Subcutaneous adipose tissue (tissue), 4 donors: Measurements from ENCODE around the gene POU6F2. TPM values are rescaled to one million over a fixed set of nuclear protein-coding genes. Genes with fewer than 3 reads are reported as not detected.

Source experiments
- CTCF ChIP-seq: fragments of 450-650 bp; IDR thresholded peaks from one replicate; pipeline ENCODE4 v1.5.1; 2016; ENCODE audit warnings: low read depth, mild to moderate bottlenecking, control low read depth, antibody characterized with exemption, moderate library complexity
- total RNA-seq, 4 donors: library from RNA; depleted of rRNA; stranded (reverse); fragments of >200 nt; gene quantifications; one replicate each; pipeline ENCODE4 v1.1.0, GENCODE V29; 2016

POU6F2 gene
- total RNA-seq, 4 donors from 2014 or later: not detected

GRCh38 chr7:38992203-38992602, 14.5 kb downstream of the POU6F2 start:
- no peak for TF ChIP-seq CTCF

- TF ChIP-seq CTCF: no peak
Measured at GRCh38 chr7:39001595-39001994, 23.9 kb downstream of the POU6F2 start.

- TF ChIP-seq CTCF: no peak
Measured at GRCh38 chr7:39002755-39003154, 25.0 kb downstream of the POU6F2 start.

GRCh38 chr7:39005036-39005435, 27.3 kb downstream of the POU6F2 start:
- no peak for TF ChIP-seq CTCF

- TF ChIP-seq CTCF: no peak
Measured at GRCh38 chr7:39005461-39005860, 27.8 kb downstream of the POU6F2 start.

- TF ChIP-seq CTCF: no peak
Measured at GRCh38 chr7:39016609-39017008, 38.9 kb downstream of the POU6F2 start.

GRCh38 chr7:39017369-39017915, 39.7 kb downstream of the POU6F2 start:
- TF ChIP-seq CTCF: no peak

GRCh38 chr7:39022796-39023195, 45.1 kb downstream of the POU6F2 start:
- TF ChIP-seq CTCF: no peak
